ENCODE results near the gene DNPEP. TPM values are rescaled to one million over a fixed set of nuclear protein-coding genes. Genes with fewer than 3 reads are reported as not detected.
A peak's percentile ranks its signal among the peaks of the same experiment; 100 is the strongest.

The DNPEP gene
- polyA plus RNA-seq (ENCODE audit: insufficient read length in 4 of 4) = 10 to 100 TPM; 44.7 to 82.9 (median 57.8) TPM

DNA sequence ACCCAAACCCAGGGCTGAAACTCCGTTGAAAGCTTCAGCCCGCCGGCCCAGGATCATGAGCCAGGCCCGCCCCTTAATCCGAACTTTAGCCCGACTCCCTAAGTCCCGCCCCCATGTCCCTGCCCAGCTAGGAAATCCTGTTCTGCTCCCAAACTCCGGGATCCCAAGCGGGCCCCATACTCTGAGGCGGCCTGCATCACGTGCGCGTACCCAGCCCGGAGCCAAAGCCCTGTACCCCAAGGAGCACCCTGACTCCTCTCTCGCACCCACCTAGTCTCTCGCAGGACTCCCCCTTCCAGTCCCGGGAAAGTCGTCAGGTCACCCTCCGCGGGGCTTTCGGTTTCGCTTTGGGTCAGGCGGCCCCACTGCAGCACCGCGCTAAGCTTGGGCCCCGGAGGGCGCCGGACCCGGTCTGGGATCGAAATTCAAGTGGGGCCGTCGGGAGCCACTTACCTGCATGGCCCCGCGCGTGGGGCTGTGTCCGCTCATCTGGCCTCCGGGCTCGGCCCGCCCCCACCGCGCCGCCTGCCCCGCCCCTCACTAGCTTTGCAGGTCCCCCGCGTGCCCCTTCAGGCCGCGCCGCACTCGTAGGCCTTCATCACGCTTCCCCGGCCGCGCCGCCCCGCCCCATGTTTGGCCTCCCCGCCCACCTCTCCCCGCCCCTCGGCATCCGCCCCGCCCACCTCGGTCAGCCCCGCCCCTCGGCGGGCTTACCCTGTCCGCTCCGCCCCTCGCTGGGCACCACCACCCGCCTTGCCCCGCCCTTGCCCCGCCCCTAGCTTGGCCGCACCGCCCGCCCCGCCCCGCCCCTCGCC lies at the start of gene DNPEP:
Gene DNPEP (minus strand): TSS at position 607 of the 815 bp plus-strand sequence. CDS start 118 bp downstream, at position 489.
- DNase-seq (ENCODE audit: low read depth in 4 of 4, low spot score in 3 of 4) = peak; percentile 60 to 81 (median 76)

DNA sequence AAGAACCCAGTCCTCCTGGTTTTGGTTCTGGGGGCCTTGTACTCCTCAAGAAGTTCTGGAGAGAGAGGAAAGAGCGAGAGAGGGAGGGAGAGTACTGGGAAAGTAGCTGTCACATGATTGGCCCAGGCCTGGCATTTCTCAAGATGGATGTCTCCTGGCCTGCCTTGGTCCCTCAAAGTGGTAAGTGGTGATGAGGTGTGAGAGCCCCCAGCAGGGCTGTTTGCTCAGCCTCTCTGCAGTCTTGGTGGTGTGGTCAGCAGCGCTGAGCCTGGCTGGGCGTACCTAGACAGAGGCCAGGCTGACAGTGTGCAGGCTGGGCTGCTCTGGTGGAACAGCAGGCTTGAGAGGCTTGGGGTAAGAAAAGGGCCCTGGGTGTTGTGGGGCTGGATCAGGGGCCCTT lies 49.4 kb upstream of the DNPEP start:
- DNase-seq (ENCODE audit: low read depth in 4 of 4, low spot score in 3 of 4) = no peak

DNA sequence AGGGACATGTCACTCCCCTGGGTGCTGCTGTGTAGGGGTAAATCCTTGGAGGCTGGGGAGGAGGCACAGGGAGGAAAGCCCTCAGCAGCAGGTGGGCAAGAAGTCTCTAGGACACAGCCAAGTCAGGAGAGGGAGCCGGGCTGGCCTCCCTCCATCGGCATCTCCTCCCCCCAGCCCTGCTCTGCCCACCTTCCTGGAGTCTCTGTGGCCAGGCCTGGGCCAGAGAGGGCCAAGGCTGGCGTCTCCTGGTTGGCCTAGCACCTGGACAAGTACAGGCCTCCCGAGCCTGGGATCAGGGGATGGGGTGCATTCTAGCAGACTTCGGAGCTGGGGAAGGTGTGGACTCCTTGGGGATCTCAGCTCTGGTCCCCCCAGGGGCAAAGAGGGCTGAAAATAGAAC lies 48.8 kb upstream of the DNPEP start:
- no peak for DNase-seq (ENCODE audit: low read depth in 4 of 4, low spot score in 3 of 4)

DNA sequence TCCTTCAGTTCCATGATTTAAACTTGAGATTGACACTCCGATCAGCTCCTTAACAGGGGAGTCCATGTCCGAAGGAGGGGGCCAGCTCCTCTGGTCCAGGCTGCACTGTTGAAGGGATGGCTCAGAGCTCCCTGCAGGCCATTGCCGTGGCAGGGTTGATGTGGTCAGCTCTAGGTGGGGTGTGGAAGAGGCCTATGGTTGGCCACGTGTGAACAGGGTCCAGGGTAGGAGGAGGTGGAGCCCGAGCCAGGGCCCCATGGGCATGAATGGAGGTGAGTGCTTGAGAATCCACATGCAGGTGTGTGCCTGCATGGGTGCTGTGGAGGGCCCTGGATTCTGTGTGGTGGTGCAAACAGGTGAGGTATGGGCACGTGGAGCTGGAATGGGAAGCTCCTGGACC lies 48.0 kb upstream of the DNPEP start:
- no peak for DNase-seq (ENCODE audit: low read depth in 4 of 4, low spot score in 3 of 4)

DNA sequence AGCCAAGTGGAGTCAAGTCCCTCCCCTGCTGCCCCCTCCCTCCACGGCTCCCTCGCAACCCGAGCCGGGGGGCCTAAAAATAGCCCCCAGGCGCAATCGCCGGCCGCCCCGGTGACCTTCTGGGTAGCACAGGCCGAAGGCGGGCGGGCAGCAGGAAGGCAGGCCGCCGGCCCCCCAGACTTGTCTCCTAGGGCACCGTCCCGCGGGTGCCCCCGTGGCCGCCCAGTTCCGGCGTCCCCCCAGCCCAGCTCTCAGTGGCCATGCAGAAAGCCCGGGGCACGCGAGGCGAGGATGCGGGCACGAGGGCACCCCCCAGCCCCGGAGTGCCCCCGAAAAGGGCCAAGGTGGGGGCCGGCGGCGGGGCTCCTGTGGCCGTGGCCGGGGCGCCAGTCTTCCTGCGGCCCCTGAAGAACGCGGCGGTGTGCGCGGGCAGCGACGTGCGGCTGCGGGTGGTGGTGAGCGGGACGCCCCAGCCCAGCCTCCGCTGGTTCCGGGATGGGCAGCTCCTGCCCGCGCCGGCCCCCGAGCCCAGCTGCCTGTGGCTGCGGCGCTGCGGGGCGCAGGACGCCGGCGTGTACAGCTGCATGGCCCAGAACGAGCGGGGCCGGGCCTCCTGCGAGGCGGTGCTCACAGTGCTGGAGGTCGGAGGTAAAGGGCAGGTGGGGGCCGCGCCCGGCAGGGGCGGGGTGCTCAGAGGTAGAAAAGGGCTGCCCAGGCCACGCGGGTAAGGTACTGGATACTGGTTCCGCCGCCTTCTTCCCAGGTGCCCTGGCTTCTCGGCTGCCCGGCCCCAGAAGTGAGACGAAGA lies 47.2 kb upstream of the DNPEP start, which contains the start of gene SPEG:
Gene SPEG (plus strand): TSS at position 126 of the 808 bp plus-strand sequence. CDS start 135 bp downstream, at position 261.
- no peak for DNase-seq (ENCODE audit: low read depth in 4 of 4, low spot score in 3 of 4)

DNA sequence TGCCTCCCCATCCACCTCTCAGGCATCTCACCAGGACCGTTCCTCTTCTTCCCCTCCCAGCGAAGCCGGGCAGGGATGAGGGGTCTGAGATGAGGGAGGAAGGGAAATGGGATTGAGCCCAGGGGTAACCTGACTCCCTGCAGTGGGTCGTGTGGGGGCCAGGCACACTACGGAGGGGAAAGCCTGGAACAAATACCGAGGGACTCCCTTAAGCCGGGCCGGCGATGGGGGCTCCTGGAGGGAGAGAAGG lies 46.7 kb upstream of the DNPEP start:
- DNase-seq (ENCODE audit: low read depth in 4 of 4, low spot score in 3 of 4) = no peak

DNA sequence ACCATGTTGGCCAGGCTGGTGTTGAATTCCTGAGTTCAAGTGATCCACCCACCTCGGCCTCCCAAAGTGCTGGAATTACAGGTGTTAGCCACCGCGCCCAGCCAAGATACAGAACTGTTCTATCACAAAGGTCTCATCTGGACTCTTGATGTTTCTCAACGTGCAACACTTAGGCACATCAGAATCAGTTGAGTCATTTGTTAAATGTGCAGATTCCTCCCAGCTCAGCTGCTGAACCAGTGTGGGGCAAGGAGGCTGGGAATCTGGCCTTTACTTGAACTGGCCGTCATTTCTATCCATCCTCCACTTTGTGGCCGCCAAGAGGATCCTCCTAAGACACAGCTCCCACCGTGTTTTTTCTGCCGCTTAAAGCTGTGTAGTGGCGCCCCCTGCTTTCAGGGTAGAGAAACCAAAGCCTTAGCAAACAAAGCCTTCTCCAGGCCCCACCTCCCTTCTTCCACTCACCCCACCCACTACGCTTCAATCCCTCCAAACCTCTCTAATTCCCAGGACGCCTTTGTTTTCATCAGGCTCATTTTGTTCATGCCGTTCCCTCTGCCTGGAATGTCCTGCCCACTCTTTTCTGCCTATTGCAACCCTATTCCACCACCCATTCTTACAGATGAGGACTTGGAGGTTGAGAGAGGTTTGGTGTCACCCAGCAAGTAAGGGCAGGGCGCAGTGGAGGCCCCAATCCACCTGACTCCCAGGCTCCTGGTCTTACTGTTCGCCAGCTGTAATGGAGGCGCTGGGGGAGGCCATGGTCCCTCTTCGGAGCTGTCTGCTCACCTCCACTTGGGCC lies 46.2 kb upstream of the DNPEP start:
- DNase-seq (ENCODE audit: low read depth in 4 of 4, low spot score in 3 of 4) = no peak

DNA sequence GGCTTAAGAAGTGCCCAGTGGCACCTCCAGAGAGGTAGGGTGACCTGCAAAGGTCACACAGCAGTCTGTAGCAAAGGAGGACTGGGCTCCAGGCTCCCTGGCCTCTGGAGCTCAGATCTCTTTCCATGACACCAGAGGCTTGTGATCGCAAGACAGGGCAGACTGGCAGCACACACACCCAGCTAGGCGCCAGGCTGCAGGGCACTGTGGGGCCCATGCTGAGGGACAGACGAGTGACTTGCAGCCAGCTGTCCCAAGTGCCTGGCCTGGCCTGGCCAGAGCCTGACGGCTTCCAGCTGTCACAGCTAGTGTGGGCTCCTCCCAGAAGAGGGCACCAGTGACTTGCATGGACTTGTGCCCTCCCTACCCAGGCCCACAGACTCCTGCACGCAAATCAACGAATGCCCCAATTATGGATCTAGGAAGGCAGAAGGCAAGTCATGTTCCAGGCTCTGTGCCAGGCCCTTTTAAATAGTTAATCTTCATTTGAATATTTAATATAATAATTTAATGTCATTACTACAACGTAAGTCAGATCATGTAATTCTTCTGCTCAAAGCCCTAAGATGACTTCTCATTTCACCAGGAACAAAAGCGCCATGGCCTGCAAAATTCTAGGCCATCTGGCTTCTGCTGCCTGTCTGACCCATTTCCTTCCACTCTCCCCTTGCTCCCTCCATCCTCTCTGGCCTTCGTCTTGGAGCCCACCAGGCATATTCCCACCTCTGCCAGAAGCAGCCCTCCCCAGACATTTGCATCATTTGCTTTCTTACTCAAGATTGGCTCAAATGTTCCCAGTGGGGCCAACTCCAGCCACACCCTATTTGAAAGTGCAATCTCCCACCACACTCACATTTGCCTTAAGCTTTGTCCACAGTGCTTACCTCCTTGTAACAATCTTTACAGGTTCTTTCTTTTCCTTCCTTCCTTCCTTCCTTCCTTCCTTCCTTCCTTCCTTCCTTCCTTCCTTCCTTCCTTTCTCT lies 43.2 kb upstream of the DNPEP start:
- no peak for DNase-seq (ENCODE audit: low read depth in 4 of 4, low spot score in 3 of 4)

DNA sequence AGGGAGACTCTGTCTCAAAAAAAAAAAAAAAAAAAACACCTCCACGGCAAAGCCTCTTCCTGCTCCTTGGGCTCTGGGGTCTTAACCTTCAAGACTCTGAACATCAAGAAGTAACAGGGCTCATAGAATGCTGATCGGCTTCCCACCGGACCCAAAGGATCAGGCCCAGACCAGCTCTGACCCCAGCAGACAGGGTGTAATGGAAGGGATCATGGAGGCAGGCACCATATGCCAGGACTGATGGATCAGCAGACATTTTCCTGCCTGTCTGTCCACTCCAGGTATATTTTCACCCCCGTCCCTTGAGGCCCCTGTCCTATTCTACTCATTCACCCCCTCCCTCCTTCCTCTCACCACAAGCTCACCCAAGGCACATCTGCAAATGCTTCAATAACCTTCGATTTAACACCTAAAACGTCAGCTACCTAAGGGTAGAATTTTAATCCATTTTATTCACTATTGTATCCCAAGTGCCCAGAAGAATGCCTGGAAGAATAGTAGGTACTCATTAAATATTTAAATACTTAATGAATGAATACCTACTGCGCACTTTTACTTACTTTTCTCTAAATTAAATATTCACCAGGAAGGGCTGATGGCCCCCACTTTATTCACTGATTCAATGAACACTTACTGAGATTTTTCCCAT lies 42.4 kb upstream of the DNPEP start:
- no peak for DNase-seq (ENCODE audit: low read depth in 4 of 4, low spot score in 3 of 4)

DNA sequence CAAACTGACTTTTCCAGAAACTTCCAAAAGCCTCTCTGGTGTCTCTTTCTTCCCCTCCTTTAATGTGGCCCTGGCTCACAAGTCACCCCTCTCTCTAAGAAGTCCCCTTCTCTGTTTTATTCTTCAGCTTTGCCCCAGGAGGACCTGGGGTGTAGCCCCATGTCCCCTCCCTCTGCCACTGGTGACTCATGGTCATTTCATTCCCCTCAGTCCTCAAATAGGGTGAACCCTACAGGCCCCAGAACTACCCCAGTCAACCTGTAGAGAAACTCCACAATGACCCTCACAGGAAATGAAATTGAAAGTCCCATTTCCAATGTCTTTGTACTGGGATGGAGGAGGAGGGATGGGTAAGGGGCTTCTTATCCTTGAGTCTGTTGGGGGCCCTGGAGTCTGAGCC lies 40.8 kb upstream of the DNPEP start:
- DNase-seq (ENCODE audit: low read depth in 4 of 4, low spot score in 3 of 4) = no peak

DNA sequence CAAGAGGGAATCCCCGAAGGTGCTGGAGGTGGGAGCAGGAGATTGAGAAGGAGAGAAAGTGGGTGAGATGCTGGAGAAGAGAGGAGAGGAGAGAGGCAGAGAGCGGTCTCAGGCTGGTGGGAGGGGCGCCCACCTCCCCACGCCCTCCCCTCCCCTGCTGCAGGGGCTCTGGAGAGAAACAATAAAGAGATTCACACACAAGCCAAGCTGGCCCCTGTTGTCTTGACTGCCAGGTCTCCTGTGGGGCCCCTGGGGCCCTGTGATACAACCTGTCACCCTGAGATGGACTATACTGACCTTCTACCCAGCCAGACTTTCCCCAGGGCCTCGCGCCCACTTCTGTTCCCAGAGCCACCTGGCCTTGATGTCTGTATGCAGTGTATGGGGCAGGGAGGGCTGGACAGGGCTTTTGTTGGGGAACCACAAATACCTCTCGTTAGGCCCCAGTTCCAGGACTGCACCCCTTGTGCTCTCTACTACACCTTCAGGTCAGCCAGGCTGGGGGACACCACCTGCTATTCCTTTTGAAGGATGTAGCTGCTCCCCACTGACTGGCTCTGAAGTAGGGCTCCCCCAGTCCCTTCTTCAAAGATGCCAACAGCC lies 38.9 kb upstream of the DNPEP start:
- no peak for DNase-seq (ENCODE audit: low read depth in 4 of 4, low spot score in 3 of 4)

DNA sequence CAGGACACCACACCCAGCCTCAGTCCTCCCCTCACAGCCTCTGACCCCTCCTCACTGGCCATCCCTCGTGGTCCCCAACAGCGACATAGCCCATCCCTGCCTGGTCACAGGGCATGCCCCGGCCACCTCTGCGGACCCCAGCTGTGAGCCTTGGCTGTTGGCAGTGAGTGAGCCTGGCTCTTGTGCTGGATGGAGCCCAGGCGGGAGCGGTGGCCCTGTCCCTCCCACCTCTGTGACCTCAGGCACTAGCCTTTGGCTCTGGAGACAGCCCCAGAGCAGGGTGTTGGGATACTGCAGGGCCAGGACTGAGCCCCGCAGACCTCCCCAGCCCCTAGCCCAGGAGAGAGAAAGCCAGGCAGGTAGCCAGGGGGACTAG lies 38.3 kb upstream of the DNPEP start:
- no peak for DNase-seq (ENCODE audit: low read depth in 4 of 4, low spot score in 3 of 4)

DNA sequence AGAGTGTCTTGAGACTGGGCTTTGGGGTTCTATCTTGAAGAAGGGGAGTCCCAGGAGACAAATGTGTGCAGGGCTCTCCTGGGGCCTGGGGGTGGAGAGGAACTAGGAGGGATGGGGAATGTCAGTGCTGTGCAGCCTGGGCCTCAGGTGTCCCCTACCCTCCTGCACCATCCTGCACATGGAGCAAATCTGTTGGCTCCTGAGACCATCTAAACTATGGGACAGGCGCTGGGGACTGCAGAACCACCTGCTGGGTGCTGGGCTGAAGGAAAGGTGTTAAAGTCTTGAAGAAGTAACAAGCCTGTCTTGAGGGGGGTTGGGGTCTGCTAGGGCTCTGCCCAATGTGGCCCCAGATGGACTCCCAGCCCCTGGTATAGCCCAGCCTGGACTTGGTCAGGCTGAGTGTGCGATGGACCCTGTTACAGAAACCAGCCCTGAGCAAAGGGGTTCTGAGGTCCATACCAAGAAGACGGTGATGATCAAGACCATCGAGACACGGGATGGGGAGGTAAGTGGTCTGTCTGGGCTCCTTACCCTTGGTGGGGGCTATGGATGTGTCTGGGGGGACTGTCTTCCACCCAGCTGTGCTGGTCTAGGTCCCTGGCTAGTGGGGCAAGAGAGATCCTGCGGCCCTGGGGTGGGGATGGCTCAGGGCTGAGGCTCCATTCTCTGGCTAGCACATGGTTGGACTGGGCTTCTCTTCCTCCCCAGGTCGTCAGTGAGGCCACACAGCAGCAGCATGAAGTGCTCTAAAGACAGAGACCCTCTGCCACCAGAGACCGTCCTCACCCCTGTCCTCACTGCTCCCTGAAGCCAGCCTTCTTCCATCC lies 37.7 kb upstream of the DNPEP start:
- DNase-seq (ENCODE audit: low read depth in 4 of 4, low spot score in 3 of 4) = no peak

DNA sequence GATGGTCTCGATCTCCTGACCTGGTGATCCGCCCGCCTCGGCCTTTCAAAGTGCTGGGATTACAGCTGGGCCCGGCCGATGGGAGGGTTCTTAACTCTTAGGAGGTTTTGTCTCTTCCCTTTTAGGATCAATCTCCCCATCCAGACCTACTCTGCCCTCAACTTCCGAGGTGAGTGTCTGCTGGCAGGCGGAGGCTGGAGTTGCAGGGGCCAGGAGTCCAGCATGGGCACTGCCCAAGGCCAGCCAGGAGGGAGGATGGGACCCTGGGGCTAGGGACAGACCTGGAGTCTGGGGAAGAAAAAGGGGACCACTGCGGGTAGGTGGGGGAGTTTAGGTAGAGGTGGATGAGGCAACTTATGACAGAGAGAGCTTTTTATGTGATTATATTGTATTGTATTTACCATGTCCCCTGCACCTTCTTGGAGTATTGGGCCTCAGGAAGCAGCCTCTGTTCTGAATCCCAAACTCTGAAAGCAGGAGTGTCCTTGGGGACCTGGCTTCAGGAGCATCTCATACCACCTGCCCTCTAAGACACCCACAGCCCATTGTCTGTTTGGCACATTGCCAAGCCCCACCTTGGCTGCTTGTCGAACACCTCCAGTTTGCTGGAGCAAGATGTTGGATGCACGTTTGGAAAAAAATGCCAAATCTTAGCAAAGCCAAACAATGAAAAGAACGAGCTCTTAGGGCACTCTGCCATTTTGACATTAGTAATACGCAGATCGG lies 36.1 kb upstream of the DNPEP start:
- no peak for DNase-seq (ENCODE audit: low read depth in 4 of 4, low spot score in 3 of 4)

DNA sequence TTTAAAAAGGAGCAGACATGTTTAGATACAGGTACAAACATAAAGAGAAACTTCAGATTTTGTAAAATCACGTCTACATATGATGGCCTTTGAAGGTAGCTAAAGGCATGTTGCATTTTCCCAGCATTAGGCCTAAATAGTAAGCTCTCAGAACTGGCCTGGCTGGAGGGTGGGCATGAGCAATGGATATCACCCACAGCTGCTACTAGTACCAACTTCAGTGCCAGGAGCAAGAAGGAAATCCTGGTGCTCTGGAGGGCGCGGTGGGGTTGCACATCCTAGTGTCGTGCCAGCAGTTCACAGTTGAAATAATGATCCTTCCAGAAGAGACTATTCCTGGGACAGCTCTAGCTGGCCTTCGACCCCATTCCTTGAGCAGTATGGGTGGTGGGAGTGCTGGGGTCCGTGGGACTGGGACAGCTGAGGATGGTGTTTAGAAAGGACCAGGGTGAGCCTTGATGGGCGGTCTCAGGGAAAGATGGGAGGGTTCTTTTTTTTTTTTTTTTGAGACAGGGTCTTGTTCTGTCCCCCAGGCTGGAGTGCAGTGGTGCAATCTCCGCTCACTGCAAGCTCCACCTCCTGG lies 35.3 kb upstream of the DNPEP start:
- DNase-seq (ENCODE audit: low read depth in 4 of 4, low spot score in 3 of 4) = no peak

DNA sequence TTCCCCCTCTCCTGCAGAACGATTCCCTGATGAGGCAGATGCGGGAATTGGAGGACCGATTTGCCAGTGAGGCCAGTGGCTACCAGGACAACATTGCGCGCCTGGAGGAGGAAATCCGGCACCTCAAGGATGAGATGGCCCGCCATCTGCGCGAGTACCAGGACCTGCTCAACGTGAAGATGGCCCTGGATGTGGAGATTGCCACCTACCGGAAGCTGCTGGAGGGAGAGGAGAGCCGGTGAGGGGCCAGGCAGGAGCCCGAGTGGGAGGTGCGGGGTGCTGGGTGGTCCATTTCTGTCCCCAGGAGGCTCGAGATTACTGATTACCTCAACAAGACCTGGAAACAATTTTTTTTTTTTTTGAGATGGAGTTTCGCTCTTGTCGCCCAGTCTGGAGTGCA lies 33.6 kb upstream of the DNPEP start:
- no peak for DNase-seq (ENCODE audit: low read depth in 4 of 4, low spot score in 3 of 4)

DNA sequence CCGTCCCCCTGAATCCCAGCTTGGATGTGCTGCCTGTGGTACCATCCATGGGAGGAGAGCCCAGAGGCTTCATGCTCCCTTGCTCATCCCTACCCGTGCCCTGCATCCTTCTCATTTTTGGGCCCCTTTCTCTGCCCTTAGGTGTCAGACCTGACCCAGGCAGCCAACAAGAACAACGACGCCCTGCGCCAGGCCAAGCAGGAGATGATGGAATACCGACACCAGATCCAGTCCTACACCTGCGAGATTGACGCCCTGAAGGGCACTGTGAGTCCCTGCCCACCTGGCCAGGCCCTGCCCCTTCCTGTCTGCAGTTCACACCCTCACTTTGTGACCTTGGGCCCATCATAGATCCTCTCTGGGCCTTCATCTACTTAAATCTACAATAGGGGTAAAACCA lies 33.0 kb upstream of the DNPEP start:
- DNase-seq (ENCODE audit: low read depth in 4 of 4, low spot score in 3 of 4) = no peak
